ENCODE data around the gene SFT2D1.

DNA sequence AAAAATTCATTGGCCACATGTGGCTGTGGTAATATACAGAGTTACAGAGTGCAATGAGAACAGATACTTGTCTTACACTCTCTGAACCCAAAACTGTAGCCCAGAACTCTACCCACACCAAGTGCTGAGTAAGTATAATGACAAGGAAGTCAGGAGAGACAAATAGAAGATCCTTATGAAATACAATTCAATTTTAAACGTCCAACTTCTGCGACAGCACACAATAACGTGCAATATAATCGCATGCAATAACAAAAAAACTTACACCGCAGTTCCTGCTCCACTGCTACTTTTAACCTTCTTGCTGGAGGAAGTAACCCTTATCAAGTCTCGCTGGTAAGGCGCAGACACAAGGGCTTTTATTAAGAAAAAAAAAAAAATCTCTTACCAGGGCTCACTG is 881 bp downstream of the SFT2D1 start:
- TF ChIP-seq POLR2A (IDR thresholded peaks at IDR 0.05) = no peak
- TF ChIP-seq, protein P1, sequence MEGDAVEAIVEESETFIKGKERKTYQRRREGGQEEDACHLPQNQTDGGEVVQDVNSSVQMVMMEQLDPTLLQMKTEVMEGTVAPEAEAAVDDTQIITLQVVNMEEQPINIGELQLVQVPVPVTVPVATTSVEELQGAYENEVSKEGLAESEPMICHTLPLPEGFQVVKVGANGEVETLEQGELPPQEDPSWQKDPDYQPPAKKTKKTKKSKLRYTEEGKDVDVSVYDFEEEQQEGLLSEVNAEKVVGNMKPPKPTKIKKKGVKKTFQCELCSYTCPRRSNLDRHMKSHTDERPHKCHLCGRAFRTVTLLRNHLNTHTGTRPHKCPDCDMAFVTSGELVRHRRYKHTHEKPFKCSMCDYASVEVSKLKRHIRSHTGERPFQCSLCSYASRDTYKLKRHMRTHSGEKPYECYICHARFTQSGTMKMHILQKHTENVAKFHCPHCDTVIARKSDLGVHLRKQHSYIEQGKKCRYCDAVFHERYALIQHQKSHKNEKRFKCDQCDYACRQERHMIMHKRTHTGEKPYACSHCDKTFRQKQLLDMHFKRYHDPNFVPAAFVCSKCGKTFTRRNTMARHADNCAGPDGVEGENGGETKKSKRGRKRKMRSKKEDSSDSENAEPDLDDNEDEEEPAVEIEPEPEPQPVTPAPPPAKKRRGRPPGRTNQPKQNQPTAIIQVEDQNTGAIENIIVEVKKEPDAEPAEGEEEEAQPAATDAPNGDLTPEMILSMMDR (IDR thresholded peaks at IDR 0.05) = no peak
- no peak for TF ChIP-seq POLR2AphosphoS5 (IDR thresholded peaks at IDR 0.05; ENCODE audit: insufficient read depth in 1 of 2, low read depth in 1 of 2)
